GM21825 (cell line): ENCODE results near the gene UBE3D.
"Not testable (repeated sequence)": the region's sequence is repeated elsewhere in the genome, so short reads cannot be mapped to it uniquely, and the experiment has no call there.

Experiments
- ATAC-seq: cut with Tn5 transposase; IDR thresholded peaks from one replicate; pipeline ENCODE4 v1.9.1; 2021; ENCODE audit warnings: mild to moderate bottlenecking, moderate library complexity; ENCODE audit not compliant: unreplicated experiment

UBE3D gene

DNA sequence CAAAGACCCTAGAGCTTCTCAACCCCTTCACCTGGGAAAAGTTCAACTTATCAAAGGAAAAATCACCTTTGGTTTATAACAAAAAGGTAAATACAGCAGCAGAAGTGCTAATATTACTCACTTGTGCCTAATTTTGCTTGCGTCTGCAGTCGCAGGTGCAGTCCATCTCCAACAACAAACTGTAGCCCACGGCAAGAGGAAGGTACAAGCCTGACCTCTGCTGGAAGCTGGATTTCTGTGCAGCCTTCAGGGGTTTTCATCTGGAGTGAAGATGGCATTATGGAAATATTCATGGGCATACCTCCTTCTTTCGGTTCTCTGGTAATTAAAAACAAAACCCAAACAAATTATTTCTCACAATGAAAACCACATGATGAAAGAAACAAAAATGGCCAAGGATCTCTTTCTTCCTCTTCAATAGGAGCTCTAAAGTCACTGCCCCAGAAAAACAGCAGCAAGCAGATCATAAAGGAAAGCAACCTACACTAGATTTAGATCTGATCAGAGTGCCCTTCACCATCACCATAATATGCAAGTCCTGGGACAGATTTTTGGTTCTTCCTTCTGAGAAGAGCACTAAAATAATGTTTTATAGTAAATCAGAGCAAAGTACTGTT lies 7.8 kb downstream of the UBE3D start:
- ATAC-seq: peak; percentile 77

DNA sequence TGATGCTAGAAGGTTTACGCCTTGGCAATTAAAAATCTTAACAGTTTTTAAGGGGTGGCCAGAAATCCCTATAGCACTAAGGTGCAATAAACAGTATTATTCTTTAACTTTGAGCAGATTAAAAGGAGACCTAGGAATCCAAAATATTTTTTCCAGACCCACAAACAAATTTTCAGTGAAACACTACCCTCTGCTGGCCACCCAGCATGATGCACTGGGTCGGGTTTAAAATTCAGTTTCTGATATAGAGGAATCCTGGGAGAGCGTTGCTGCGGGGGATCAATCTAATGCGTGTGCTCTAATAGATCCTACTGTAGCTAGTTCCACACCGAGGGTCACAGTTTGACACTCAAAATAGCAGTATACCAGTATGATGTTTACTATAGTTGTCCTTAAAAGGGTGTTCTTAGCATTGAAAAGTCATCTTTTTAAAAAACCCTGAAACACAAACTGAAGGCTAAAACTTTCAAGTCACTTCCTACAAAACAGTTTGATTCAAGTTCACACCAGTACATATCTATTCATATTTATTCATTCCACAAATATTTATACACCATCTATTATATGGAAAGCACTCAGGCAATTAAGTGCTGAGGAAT lies 10.2 kb downstream of the UBE3D start:
- ATAC-seq: no peak

DNA sequence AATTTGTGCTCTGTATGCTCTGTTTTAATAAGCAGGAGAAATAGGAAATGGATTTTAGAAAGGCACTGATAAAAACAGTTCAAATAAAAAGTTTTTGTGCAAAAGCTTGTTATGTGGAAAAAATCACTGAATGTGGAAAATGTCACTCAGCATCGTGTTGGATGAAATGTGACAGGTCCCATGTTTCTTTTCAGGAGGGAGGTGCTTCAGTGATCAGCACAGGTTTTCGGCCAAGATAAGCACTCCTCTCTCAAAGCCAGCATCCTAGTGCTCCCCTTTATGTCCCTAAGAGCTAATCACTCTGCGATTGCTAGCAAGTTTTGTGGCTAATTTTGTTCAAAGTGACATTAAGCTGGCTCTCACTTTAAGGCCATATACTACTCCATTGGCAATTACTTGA lies 12.0 kb downstream of the UBE3D start:
- ATAC-seq: no peak

DNA sequence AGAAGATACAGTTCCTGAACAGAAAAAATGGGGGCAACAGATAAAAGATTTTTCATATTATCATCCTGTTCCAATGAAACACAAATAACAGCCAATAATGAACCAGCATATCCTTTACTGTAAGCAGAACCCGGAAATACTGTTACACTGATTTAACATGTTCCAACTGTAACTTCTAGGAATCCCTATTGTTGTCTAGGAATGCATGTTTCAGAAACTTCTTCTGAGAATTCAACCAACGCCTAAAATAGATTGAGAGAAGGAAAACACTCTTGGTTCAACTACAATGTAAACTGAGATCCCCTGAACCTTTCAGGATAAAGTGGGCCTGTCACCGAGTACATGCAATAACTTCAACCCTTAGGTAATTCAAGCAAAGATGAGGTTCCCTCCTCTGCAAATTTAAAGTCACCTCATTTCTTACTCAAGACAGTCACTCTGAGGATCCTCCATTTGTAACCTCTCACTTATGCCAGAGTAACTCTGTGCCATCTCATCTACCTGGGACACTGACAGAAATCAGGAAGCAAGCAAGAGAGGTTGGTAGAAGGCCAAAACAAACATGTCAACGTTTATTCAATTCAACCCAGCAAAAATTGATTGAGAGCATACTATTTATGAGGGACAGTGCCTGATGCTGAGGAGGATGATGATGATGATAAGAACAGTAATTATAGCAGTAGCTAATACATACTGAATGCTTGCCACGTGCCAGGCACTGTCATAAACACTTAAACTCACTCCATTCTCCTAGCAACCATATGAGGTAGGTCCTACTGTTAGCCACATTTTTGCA lies 14.1 kb downstream of the UBE3D start:
- no peak for ATAC-seq

DNA sequence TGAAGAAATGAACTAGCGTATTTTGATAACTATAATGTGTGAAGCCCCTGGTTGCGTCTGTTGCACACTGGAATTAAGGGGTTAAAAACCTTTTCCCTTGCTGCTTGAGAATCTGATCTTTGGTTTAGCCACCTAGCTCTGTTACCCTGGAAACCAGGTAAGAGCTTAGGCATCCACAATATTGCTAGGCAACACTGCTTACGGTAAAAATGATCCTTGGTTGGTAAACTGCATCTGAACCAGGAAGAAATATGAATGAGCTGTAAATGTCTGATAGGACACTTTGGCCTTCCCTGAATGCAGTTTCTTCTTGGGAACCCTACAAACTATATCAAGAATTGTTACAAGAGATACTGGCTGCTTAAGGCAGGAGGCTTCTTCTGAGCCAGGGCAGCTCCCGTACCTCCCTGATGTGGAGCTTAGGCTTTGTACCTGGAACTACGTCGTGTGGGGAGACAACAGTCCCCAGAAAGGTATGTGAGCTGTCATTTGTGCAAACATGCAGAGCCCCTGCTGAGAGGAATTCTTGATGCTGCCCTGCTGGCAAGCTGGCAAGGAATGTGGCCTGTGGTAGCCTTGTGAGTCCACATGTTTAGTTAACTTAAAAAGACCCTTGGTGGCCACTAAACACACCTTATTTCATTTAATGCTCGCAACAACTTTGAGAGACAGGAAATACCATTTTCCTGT lies 18.4 kb downstream of the UBE3D start:
- no peak for ATAC-seq

DNA sequence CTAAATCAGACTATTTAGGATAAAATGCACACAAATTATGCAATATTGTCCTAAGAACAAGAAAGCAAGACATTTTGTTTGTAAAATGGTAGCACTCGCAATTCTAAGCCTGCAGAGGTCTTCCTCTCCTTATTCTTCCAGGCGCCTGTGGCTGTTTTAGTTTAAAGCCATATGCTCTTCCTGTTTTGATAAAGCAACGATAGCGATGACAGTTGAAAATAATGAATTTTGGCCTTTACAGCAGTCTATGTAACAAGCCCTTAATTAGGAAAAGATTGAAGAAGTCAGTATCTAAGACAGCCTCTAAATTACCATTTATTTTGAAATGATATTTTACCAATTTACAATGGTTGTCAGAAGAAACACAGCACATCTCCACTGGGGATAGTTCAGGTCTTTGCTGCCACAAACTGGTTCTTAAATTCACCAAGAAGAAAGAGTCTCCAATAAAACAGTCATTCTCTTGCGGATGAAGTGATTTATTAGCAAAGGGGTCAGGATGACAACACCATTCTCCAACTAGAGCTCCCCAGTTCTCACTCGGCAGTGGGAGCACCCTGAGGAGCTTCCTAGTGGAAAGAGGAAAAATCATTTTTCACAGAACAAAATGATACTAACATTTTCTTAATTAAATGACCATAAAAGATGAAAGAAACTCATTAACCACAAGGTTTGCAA lies 21.4 kb downstream of the UBE3D start:
- no peak for ATAC-seq

DNA sequence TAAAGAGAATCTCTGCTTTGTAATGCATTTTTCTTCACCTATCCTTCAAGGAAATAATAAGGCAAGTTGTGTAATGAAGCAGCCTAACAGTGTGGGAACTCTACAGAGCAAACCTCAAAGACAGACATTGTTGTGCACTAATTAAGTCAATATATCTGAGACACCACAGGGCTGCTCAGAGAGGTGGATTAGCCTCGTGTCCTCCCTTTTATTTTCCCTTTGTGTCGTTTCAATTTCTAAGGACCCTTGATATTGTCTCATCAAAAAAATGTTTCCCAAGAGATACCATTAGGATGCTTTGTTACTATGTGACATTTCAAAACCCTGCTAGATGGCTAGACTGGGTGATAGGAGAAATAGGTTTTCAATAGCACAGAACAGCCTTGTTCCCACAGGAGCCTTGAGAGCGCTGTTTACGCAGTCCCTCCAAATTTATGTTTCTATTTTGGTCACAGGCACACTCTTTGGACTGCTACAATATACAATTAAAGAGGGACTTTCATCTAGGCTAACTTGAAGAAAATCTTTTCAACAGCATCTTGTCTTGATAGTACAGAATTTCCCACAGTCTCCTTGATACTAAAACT lies 23.1 kb downstream of the UBE3D start:
- no peak for ATAC-seq

DNA sequence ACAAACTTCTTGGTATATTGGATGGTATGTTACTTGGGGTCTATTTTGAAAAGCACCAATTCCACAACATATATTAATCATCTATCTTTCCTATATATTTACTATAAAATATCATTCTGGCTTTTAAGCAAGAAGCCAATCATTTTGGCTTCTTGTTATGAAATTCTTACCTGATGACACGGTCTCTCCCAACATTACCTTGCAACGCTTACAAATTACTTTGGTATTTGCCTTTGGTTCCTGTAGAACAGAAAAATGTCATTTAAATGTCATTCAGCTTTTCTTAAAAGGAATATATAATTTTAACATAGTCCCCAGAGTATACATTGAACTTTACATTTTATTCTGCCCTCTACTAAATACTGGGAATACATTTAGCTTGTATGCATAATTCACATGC lies 27.4 kb downstream of the UBE3D start:
- no peak for ATAC-seq

DNA sequence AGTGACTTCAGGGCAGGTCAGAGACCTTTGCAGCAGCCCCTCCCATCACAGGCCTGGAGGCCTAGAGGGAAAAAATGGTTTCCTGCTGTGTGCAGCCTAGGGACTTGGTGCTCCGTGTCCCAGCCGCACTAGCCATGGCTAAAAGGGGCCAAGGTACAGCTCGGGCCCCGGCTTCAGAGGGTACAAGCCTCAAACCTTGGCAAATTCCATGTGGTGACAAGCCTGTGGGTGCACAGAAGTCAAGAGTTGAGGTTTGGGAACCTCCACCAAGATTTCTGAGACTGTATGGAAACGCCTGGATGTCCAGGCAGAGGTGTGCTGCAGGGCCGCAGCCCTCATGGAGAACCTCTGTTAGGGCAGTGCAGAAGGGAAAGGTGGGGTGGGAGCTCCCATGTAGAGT lies 34.0 kb downstream of the UBE3D start:
- ATAC-seq: no peak

DNA sequence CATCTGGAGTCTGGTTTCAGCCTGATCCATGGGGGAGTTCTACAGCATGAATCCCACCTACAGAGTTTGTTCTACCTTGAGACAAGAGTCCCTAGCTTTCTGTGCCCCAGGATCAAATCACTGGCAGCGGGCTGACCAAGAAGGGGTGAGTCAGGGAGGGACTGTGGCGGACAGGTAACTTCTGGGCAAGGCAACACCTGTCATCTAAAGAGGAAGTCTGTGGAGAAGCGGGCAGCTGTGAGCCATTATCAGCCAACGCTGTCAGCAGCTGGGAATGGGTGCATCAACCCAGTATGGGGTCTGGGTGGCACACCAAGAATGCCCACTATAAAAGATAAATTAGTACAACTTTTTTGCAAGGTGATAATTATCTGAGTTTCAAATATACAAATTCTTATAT lies 45.9 kb downstream of the UBE3D start:
- no peak for ATAC-seq

DNA sequence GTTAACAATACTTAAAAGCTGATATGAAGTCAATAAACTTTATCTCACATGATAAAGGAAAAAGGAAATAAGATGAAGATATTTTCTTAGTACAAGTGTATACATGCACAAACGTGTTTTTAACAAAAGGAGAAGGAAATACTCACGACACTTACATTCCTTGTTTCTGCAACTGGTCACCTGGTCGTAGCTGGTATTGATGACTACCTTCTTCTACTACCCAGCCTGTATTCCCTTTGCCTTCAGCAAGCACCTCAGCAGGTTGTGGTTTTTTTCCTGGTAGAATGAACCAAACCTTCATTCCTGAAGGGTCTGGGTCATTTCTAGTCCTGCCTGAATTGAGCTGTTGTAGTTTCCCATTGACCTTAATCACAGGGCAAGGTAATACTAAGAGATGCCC lies 54.5 kb downstream of the UBE3D start:
- not testable (repeated sequence) for ATAC-seq

DNA sequence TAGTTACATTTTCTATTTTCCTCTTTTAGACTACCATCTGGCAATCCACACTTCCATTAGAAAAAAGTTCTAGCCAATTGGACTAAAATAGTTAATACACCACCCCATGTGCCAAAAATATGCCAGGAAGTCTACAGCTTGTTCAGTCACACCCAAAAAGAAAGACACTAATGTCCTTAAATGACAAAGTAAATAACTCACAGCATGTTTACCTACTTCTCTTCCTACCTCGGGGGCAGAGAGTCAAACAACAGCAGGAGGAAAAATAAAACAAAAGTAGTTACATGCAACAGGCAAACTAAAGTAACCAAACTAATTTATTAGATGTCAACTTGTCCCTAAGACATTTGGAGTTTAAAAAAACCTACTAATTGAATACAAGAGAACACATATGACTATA lies 57.0 kb downstream of the UBE3D start:
- ATAC-seq: no peak

DNA sequence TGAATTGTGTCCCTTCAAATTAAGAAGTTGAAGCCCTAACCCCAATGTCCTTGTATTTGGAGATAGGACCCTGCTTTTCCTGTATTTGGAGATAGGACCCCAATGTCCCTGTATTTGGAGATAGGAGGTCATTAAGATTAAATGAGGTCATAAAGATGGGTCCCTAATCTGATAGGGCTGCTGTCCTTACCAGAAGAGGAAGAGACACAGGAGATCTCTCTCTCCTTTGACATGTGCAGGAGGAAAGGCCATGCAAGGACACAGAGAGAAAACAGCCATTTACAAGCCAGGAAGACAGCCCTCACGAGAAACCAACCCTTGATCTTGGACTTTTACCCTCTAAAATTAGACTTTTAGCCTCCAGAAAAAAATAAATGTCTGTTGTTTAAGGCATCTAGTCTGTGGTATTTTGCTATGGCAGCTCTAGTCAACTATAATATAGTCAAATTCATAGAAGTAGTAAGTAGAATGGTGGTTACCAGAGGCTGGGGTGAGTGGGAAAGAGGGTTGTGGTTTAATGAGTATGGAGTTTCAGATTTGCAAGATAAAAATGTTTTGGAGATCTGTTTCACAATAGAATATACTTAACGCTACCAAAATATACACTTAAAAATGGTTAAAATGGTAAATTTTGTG lies 59.3 kb downstream of the UBE3D start:
- ATAC-seq: no peak

DNA sequence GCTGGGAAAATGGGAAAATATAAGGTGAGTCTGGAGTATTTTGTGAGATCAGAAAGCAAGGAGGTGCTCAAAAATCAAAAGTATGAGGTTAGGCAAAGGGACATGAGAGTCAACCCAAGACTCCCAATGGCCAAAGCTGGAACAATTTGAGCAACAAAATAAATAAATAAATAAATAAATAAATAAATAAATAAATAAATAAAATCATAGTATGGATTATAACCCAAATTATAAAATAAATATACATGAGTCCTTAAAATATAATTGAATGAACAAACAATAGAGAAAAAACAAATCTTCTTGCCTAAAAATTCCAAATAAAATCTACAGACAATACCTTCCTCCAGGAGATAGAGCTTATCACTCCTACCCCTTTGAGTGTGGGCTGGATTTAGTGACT lies 69.5 kb downstream of the UBE3D start:
- ATAC-seq: no peak

DNA sequence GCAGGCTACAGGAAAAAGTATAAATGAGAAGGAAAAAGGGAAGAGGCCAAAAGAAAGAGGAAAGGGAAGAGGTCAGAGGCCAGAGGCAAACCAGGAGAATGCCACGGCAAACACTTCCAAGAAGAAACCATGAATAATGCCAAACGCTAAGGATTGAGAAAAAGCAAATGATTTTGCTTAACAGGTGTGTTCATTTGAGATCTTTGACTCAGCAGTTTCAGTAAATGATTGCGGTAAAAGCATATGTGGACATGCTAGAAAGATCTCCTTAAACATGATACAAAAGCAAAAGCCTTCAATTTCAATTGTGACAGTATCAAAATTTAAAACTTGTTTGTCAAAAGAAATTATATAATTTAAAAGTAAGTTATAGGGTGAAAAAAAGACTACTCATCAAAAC lies 70.6 kb downstream of the UBE3D start:
- no peak for ATAC-seq

DNA sequence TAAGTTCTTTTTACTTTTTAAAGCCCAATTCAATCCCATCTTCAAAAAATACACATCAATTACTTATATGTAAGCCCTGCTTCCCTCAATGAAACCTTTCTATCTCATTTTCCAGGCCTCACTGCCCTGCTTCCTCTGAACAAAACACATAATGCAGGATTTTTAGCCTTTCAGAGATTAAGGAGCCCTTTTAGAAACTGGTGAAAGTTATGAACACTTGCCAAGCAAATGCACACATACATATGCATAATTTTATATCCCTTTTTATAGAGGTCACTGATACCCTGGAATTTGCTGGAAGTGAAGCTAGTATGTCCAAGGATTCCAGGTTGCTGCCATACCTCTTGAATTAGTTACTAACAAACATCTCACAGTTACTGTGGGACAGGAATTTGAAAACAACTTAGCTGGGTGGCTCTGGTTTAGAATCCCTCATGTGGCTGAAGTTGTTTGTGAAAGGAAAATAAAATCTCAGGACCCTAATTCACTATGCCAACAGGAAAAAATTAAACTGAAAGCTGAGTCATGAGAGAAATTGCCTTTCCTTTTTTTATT lies 75.8 kb downstream of the UBE3D start:
- no peak for ATAC-seq

DNA sequence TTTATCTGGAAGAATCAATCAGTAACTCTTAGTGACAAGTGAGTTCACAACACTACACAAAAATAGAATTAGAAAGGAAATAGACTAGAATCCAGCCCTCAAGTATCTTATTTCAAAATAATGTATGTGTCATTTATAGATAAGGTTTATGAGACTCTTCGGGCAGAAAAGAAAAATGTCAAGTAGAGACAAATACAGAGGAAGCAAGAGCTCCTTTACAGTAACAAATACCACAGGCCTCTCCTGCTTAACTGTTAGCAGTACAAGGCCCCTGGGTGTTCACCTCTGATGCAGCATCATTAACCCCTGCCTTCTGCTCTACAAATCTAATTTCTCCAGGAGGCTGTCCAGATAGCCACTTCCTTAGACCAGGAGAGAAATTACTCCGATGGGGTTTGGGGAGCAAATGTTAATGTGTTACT lies 76.7 kb downstream of the UBE3D start:
- ATAC-seq: no peak

DNA sequence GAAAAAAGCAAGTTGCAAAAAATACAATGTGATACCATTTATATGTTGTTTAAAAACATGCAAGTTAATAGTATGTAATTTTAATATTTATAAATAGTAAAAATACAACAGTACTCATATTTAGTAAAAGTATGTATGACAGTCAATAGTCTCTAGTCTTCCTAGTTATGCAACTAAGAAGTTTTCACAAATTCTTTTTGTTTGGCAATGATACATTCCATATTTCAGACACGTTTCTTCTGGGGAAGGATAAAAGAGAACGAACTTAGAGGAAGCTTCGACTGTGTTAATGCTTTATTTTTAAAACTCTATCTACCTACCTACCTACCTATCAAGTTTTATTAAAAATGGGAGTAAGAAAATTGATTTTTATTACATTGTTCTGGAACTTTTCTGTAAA lies 77.7 kb downstream of the UBE3D start:
- ATAC-seq: no peak

DNA sequence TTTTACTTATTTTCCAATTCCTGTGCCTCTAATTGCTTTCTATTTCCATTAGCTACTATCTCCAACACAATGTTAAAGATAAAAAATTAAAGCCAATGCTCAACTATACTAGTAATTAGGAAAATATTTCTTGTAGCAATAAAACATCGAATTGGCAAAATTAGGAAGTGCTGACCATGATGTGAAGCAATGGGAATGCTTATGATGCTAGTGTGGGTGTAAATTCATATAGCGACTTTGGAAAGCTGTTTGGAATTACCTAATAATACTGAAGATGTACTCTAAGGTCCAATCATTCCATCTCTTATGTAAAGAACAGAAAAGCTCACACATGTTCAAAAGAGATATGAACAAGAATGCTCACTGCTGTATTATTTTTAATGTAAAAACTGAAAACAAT lies 78.2 kb downstream of the UBE3D start:
- ATAC-seq: no peak

DNA sequence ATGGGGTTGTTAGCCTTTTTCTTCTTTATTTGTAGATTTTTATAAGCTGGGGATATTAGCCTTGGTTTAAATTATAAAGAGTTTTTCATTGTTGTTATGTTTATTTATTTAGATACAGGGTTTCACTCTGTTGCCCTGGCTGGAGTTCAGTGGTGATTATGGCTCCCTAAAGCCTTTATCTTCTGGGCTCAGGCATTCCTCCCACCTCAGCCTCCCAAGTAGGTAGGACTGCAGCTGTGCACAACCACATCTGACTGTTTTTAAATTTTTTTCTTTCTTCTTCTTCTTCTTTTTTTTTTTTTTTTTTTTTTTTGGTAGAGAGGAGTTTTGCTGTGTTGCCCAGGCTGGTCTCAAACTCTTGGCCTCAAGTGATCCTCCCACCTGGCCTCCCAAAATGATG lies 80.9 kb downstream of the UBE3D start:
- no peak for ATAC-seq
